Activated CD4-positive, alpha-beta T cell treated with anti-CD3 and anti-CD28 coated beads for 36 hours (primary cell): ENCODE measurements around the gene SEMA3G. TPM values are rescaled to one million over a fixed set of nuclear protein-coding genes. Genes with fewer than 3 reads are reported as not detected.

ENCODE experiments used
- ATAC-seq: fragments of 200-7000 bp; cut with Tn5 transposase; one replicate; pipeline ENCODE4 v1.10.0; 2021; ENCODE audit warnings: mild to moderate bottlenecking, moderate library complexity
- CTCF ChIA-PET: fragments of 350-600 bp; sonication (Branson Sonifier 250); formaldehyde crosslinking; loops from one replicate; lab custom pipeline; 2021; ENCODE audit warnings: antibody characterized with exemption; lab: Charles Lee
- POLR2A ChIA-PET: fragments of 350-600 bp; sonication (Branson Sonifier 250); formaldehyde crosslinking; loops from one replicate; lab custom pipeline; 2021; ENCODE audit warnings: antibody characterized with exemption, inconsistent platforms; lab: Charles Lee
- DNase-seq: peaks from one replicate; pipeline ENCODE4 v3.0.0-alpha.2; 2020
- H3K27ac Mint-ChIP-seq: one replicate; pipeline ENCODE4 v1.8.0; 2021; ENCODE audit warnings: mixed read lengths
- H3K27me3 Mint-ChIP-seq: one replicate; pipeline ENCODE4 v1.8.0; 2021; ENCODE audit warnings: mixed read lengths
- H3K36me3 Mint-ChIP-seq: one replicate; pipeline ENCODE4 v1.8.0; 2021; ENCODE audit warnings: low read depth, mixed read lengths
- H3K4me1 Mint-ChIP-seq: one replicate; pipeline ENCODE4 v1.8.0; 2021; ENCODE audit warnings: mixed read lengths
- H3K4me3 Mint-ChIP-seq: one replicate; pipeline ENCODE4 v1.8.0; 2021; ENCODE audit warnings: mild to moderate bottlenecking, moderate library complexity, mixed read lengths
- H3K9me3 Mint-ChIP-seq: one replicate; pipeline ENCODE4 v1.8.0; 2021; ENCODE audit warnings: low read depth, mixed read lengths
- intact Hi-C, 2 experiments: fragments of 100-400 bp; cut with DNase I in 1 of 2; cut with micrococcal nuclease in 1 of 2; formaldehyde crosslinking; loops; one replicate each; pipeline versions ENCODE4 v1.14.2 to v1.15.1; 2022 to 2024; cut with DNase I, micrococcal nuclease
- total RNA-seq, 2 experiments: library from RNA; stranded (reverse); gene quantifications; one replicate each; pipeline ENCODE4 v1.2.3, GENCODE V29; 2021

SEMA3G gene
- total RNA-seq, 2 experiments from 2014 or later: not detected

GRCh38 chr3:52441772-52442332 lies 3.1 kb downstream of the SEMA3G start:
- no peaks in the 10 kb centered on the region for H3K4me1 Mint-ChIP-seq
- no peaks in the 10 kb centered on the region for H3K27me3 Mint-ChIP-seq
- no peak overlapping the region for H3K27ac Mint-ChIP-seq
- no peaks in the 10 kb centered on the region for H3K9me3 Mint-ChIP-seq
- DNase-seq (no peak), ATAC-seq (no peak)
- no peaks in the 10 kb centered on the region for H3K36me3 Mint-ChIP-seq
- POLR2A ChIA-PET: interaction anchor here (0.9 kb wide), 1 partner anchor 357 kb away, joined by 3 read pairs; no protein-coding TSS in a partner anchor
- intact Hi-C loops: loop anchor here in 1 of 2 experiments (10.0 kb wide), 1 partner anchor 217 kb away; the partner anchor contains the start of gene TLR9
- H3K4me3 Mint-ChIP-seq: no peak overlapping the region
- CTCF ChIA-PET: interaction anchor here (1.0 to 6.9 kb wide), 5 partner anchors 12 to 153 kb away, joined by 3 to 97 read pairs (median 4); partner anchors contain the start of gene TNNC1

GRCh38 chr3:52441091-52441771 lies 3.7 kb downstream of the SEMA3G start:
- CTCF ChIA-PET: interaction anchor here (1.0 to 1.4 kb wide), 4 partner anchors 13 to 152 kb away, joined by 3 to 4 read pairs (median 4); partner anchors contain the start of gene TNNC1
- Mint-ChIP-seq H3K36me3 (no peaks in the 10 kb centered on the region), H3K27me3 (no peaks in the 10 kb centered on the region), H3K9me3 (no peaks in the 10 kb centered on the region), H3K4me3 (no peak overlapping the region), H3K4me1 (no peaks in the 10 kb centered on the region), H3K27ac (no peak overlapping the region)
- DNase-seq (no peak), ATAC-seq (no peak)
- intact Hi-C loops: loop anchor here in 1 of 2 experiments (10.0 kb wide), 1 partner anchor 216 kb away; the partner anchor contains the start of gene TLR9
- POLR2A ChIA-PET: interaction anchor here (0.9 kb wide), 1 partner anchor 357 kb away, joined by 3 read pairs; no protein-coding TSS in a partner anchor

- Mint-ChIP-seq H3K27ac (no peak overlapping the region), H3K4me3 (no peak overlapping the region), H3K36me3 (no peaks in the 10 kb centered on the region), H3K27me3 (no peaks in the 10 kb centered on the region), H3K9me3 (no peaks in the 10 kb centered on the region), H3K4me1 (no peaks in the 10 kb centered on the region)
- ATAC-seq: no peak
- ChIA-PET CTCF (interaction anchor here (0.6 to 1.4 kb wide), 6 partner anchors 13 to 152 kb away, joined by 3 to 4 read pairs (median 3); partner anchors contain the start of genes NISCH and TNNC1), POLR2A (no interaction called here)
- intact Hi-C loops: loop anchor here in 1 of 2 experiments (10.0 kb wide), 1 partner anchor 216 kb away; the partner anchor contains the start of gene TLR9
- no peak for DNase-seq
These were observed 4.2 kb downstream of the SEMA3G start for GRCh38 chr3:52440671-52441070.

DNA sequence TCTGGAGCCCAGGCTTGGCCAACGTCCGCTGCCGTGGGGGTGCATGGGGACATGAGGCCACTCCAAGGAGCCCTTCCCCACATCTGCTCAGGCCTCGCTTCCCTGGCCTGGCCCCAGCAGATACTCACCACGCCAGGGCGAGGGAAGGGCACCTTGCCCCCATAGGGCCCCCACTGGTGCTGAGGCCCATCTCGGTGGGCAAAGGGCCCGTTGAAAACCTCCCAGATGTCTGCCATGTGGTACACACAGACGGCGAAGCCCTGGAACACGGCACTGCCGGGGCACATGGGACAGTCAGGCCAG lies 4.7 kb downstream of the SEMA3G start:
- H3K27ac Mint-ChIP-seq: no peak overlapping the region
- no peaks in the 10 kb centered on the region for H3K4me1 Mint-ChIP-seq
- ChIA-PET CTCF (interaction anchor here (0.6 to 2.6 kb wide), 3 partner anchors 8 to 54 kb away, joined by 3 to 11 read pairs (median 3); partner anchors contain the start of gene NISCH), POLR2A (no interaction called here)
- DNase-seq: no peak
- H3K9me3 Mint-ChIP-seq: no peaks in the 10 kb centered on the region
- no peak for ATAC-seq
- no peaks in the 10 kb centered on the region for H3K27me3 Mint-ChIP-seq
- no peak overlapping the region for H3K4me3 Mint-ChIP-seq
- intact Hi-C loops: loop anchor here in 1 of 2 experiments (10.0 kb wide), 1 partner anchor 215 kb away; the partner anchor contains the start of gene TLR9
- H3K36me3 Mint-ChIP-seq: no peaks in the 10 kb centered on the region

DNA sequence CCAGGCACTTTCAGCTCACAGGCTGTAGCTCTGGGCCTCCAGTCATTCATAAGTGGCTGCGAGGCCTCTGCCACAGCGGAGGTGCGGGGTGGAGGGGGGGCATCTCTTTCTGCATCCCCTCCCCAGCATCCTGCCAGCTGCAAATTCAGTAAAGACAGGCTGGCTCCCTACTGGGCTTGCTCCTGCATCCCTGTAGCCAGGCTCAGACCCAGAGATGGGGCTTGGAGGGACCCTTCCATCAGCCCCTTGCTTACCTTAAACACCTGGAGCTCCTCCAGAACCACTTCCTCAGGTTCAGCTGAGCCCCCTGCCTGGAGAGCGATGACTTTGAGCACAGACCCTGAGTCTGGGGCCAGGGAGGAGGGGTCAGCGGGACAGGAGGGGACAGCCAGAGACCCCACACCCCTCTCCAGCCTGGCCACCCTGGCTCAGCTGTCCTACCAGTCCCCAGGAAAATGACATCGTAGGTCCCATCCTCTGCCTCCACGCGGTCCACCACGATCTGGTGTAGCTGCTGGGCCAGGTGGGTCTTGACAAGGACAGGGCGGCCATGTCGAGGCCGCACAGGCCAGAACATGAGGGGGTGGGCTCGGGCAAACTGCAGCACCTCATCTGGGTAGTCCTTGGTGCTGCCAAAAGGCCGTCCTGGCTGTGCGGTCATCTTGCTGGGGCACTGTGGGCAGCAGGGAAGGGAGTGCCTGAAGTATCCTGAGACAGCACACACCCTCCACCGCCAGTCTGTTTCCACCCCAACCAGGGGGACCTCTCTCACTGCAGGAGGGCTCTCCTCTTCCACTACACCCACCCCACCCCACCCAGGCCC lies 5.3 kb downstream of the SEMA3G start:
- Mint-ChIP-seq H3K36me3 (no peaks in the 10 kb centered on the region), H3K4me1 (no peaks in the 10 kb centered on the region), H3K27me3 (no peaks in the 10 kb centered on the region), H3K9me3 (no peaks in the 10 kb centered on the region), H3K27ac (no peak overlapping the region), H3K4me3 (no peak overlapping the region)
- ATAC-seq: no peak
- ChIA-PET POLR2A (no interaction called here), CTCF (interaction anchor here (0.7 to 2.6 kb wide), 3 partner anchors 8 to 44 kb away, joined by 3 to 11 read pairs (median 3); no protein-coding TSS in a partner anchor)
- intact Hi-C loops: loop anchor here in 1 of 2 experiments (10.0 kb wide), 1 partner anchor 215 kb away; the partner anchor contains the start of gene TLR9
- DNase-seq: no peak

DNA sequence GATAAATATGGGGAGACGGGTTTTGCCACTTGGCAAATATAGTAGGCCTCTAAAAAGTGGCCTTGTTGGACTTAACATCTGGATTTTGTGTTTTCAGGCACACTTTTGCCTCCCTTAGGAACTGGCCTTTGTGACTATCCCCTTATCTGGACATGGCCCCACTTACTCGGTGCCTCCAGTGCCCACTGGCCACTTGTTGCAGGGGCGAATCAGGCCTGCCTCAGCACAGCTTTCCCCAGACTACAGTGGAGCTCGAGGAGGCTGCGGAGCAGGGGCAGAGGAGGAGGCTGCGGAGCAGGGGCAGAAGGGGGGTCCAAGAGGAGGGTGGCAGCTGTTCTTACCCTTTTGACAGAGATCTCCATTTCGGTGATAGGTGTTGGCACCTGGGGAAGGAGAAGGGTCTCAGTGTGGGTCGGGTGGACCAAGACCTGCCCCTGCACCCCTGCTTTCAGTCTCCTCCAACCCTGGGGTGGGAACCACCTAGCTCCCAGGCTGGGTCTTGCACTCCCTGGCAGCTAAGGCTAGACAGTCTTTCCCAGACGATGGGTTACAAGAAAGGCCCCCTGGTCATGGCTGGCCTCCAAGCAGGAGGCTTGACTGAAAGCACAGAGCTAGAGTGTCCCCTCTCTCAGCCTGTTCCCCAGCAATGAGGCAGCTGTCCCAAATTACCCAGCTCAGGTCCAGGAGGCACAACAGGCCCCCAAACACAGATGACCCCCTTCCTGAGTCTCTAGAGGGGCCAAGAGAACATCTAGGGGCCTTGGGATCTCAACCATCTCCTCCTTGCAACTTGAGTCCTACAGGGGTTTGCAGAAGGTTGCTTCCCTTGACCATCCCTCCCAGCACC lies 6.1 kb downstream of the SEMA3G start:
- intact Hi-C loops: no loop called here
- Mint-ChIP-seq H3K27me3 (no peaks in the 10 kb centered on the region), H3K4me1 (no peaks in the 10 kb centered on the region), H3K4me3 (no peak overlapping the region), H3K9me3 (no peaks in the 10 kb centered on the region), H3K27ac (no peak overlapping the region), H3K36me3 (no peaks in the 10 kb centered on the region)
- ATAC-seq (no peak), DNase-seq (no peak)
- ChIA-PET POLR2A (no interaction called here), CTCF (interaction anchor here (0.7 to 2.6 kb wide), 4 partner anchors 8 to 43 kb away, joined by 3 to 11 read pairs (median 3); no protein-coding TSS in a partner anchor)

DNA sequence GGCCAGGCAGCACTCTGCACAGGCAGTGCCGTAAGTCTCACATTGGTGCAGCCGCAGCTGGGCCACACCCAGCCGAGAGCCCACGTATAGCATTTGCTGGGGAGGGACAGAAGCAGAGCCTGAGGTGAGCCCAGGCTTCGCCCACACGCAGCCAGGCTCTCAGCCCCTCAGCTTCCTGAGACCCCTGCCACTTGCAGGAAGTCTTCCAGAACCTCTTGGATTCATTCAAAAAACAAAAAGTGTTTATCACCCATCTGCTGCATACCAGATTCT lies 6.9 kb downstream of the SEMA3G start:
- CTCF ChIA-PET: interaction anchor here (2.6 kb wide), 1 partner anchor 10 kb away, joined by 11 read pairs; no protein-coding TSS in a partner anchor
- ATAC-seq (no peak), DNase-seq (no peak)
- no peaks in the 10 kb centered on the region for H3K9me3 Mint-ChIP-seq
- H3K4me3 Mint-ChIP-seq: no peak overlapping the region
- POLR2A ChIA-PET: no interaction called here
- H3K4me1 Mint-ChIP-seq: no peaks in the 10 kb centered on the region
- intact Hi-C loops: no loop called here
- no peaks in the 10 kb centered on the region for H3K36me3 Mint-ChIP-seq
- no peaks in the 10 kb centered on the region for H3K27me3 Mint-ChIP-seq
- H3K27ac Mint-ChIP-seq: no peak overlapping the region

GRCh38 chr3:52437326-52438103 lies 7.4 kb downstream of the SEMA3G start:
- no peak for ATAC-seq
- Mint-ChIP-seq H3K27ac (no peak overlapping the region), H3K27me3 (no peaks in the 10 kb centered on the region), H3K9me3 (no peaks in the 10 kb centered on the region), H3K4me1 (no peaks in the 10 kb centered on the region), H3K36me3 (no peaks in the 10 kb centered on the region), H3K4me3 (no peak overlapping the region)
- CTCF ChIA-PET: interaction anchor here (2.6 kb wide), 1 partner anchor 11 kb away, joined by 11 read pairs; no protein-coding TSS in a partner anchor
- intact Hi-C loops: no loop called here
- no peak for DNase-seq
- POLR2A ChIA-PET: no interaction called here

DNA sequence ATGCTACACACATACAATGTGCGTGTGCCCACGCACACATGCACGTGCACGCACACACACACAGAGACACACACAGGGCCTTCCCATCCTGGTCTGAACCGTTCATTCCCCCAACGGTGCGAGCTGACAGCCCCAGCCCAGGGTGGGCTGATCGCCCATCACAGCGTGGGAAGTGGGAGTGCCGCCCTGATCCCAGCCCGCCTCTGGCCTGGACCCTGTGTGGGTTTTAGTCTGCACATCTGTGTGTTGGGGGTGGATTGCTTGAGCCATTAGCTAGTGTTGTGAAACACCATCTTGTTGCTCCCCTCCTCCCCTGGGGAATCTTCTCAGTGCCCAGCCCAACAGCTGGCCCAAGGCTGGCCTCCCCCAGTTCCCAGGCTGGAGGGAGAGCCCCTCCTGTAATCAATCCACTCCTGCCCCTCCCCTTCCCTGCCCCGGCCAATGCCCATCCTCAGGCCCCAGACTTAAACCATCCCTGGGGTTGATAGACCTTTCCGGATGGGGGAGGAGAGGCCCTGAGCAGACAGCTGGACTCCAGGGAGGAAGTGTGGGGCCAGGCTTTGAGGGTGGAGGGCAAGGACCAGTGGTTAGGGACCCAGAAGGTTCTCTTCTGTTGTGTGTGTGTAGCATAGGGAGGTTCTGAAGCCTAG lies 8.3 kb downstream of the SEMA3G start:
- no peak overlapping the region for H3K27ac Mint-ChIP-seq
- no peak for ATAC-seq
- POLR2A ChIA-PET: no interaction called here
- intact Hi-C loops: no loop called here
- DNase-seq: no peak
- H3K36me3 Mint-ChIP-seq: no peaks in the 10 kb centered on the region
- no peaks in the 10 kb centered on the region for H3K4me1 Mint-ChIP-seq
- CTCF ChIA-PET: interaction anchor here (1.4 kb wide), 1 partner anchor 10 kb away, joined by 5 read pairs; no protein-coding TSS in a partner anchor
- no peak overlapping the region for H3K4me3 Mint-ChIP-seq
- H3K27me3 Mint-ChIP-seq: no peaks in the 10 kb centered on the region
- no peaks in the 10 kb centered on the region for H3K9me3 Mint-ChIP-seq
